ENCODE results near the gene ARHGEF17. TPM values are rescaled to one million over a fixed set of nuclear protein-coding genes. Genes with fewer than 3 reads are reported as not detected.

Gene ARHGEF17
- total and polyA plus RNA-seq, 4 donors: 2.6 to 12.6 (median 5.7) TPM

DNA sequence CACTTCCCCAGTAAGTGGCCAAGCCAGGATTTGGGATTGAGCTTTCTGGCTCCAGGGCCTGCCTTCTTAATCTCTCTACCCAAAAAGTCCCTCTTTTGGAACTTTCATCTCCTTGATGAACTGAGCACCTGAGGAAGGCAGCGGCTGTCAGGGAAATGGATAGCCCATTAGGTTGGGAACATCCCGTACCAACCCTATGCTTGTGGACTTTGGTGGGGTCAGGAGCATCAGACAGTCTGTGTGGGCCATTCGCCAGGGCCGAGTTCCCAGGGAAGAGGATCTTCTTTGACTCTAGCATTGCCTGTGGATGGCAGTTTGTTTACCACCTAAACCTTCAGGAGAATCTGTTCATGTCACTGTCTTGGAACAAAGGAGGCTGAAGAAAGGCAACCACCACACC, 30.2 kb downstream of the ARHGEF17 start:
- no peaks in the 10 kb centered on the region for H3K27me3 ChIP-seq (ENCODE audit: control insufficient read depth in 4 of 4, insufficient read depth in 4 of 4, low read length in 3 of 4)
- no peak overlapping the region for H3K9ac ChIP-seq (ENCODE audit: low read depth in 1 of 2, low read length in 2 of 2)
- no peak overlapping the region for H3K4me3 ChIP-seq (ENCODE audit: low read depth in 1 of 3, low read length in 3 of 3)
- WGBS: 72% methylated on average over 4 of the region's 4 CpGs
- TF ChIP-seq FOXA1 (IDR thresholded peaks at IDR 0.05) (no peak), HNF4A (conservative IDR thresholded peaks at IDR 0.05) (peak in 1 of 2 donors; percentile 12), HNF4G (IDR thresholded peaks at IDR 0.05) (no peak)
- TF ChIP-seq, protein P1, sequence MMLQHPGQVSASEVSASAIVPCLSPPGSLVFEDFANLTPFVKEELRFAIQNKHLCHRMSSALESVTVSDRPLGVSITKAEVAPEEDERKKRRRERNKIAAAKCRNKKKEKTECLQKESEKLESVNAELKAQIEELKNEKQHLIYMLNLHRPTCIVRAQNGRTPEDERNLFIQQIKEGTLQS (IDR thresholded peaks at IDR 0.05): no peak
- TF ChIP-seq, protein P2, sequence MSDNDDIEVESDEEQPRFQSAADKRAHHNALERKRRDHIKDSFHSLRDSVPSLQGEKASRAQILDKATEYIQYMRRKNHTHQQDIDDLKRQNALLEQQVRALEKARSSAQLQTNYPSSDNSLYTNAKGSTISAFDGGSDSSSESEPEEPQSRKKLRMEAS (IDR thresholded peaks at IDR 0.05): no peak
- no peaks in the 10 kb centered on the region for H3K36me3 ChIP-seq (ENCODE audit: control insufficient read depth in 4 of 4, insufficient read depth in 3 of 4, low read depth in 1 of 4, low read length in 3 of 4)
- H3K9me3 ChIP-seq (ENCODE audit: control insufficient read depth in 4 of 4, low read length in 3 of 4): no peaks in the 10 kb centered on the region
- no peak overlapping the region for H3K27ac ChIP-seq (ENCODE audit: low read depth in 1 of 2, low read length in 2 of 2)
- peaks cover 1 to 13% (median 3%) of the 10 kb centered on the region in 4 donors for H3K4me1 ChIP-seq (ENCODE audit: control insufficient read depth in 4 of 4, insufficient read depth in 4 of 4, low read length in 3 of 4)
- DNase-seq (ENCODE audit: low spot score): no peak

DNA sequence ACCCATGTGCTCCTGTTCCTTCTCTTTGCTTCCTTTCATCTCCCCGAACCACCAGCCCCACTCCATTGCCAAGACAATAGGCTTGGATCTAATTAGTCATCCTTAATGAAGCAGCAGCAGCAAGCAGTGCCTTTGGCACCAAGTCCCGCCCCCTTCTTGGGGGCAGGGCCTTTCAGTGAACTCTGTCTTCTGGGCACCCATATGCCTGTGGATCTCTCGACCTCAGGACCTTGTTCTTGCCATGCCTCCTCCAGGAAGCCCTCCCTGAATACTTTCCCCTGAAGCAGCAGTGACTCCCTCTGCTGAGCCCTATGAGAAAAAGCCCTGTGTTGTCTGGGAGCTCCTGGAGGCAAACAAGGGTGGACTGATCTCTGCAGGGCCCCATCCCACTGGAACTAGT, 32.1 kb downstream of the ARHGEF17 start:
- WGBS: 70% methylated on average over 3 of the region's 3 CpGs
- DNase-seq (ENCODE audit: low spot score): no peak
- no peak for TF ChIP-seq TAF1 (conservative IDR thresholded peaks at IDR 0.05)
- TF ChIP-seq, protein P3, sequence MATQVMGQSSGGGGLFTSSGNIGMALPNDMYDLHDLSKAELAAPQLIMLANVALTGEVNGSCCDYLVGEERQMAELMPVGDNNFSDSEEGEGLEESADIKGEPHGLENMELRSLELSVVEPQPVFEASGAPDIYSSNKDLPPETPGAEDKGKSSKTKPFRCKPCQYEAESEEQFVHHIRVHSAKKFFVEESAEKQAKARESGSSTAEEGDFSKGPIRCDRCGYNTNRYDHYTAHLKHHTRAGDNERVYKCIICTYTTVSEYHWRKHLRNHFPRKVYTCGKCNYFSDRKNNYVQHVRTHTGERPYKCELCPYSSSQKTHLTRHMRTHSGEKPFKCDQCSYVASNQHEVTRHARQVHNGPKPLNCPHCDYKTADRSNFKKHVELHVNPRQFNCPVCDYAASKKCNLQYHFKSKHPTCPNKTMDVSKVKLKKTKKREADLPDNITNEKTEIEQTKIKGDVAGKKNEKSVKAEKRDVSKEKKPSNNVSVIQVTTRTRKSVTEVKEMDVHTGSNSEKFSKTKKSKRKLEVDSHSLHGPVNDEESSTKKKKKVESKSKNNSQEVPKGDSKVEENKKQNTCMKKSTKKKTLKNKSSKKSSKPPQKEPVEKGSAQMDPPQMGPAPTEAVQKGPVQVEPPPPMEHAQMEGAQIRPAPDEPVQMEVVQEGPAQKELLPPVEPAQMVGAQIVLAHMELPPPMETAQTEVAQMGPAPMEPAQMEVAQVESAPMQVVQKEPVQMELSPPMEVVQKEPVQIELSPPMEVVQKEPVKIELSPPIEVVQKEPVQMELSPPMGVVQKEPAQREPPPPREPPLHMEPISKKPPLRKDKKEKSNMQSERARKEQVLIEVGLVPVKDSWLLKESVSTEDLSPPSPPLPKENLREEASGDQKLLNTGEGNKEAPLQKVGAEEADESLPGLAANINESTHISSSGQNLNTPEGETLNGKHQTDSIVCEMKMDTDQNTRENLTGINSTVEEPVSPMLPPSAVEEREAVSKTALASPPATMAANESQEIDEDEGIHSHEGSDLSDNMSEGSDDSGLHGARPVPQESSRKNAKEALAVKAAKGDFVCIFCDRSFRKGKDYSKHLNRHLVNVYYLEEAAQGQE (IDR thresholded peaks at IDR 0.05): no peak
- no peak for TF ChIP-seq GABPA (IDR thresholded peaks at IDR 0.05 in 1 of 2, conservative IDR thresholded peaks at IDR 0.05 in 1 of 2)
- no peaks in the 10 kb centered on the region for H3K36me3 ChIP-seq (ENCODE audit: control insufficient read depth in 4 of 4, insufficient read depth in 3 of 4, low read depth in 1 of 4, low read length in 3 of 4)
- peaks cover 2 to 13% (median 3%) of the 10 kb centered on the region in 4 donors for H3K4me1 ChIP-seq (ENCODE audit: control insufficient read depth in 4 of 4, insufficient read depth in 4 of 4, low read length in 3 of 4)
- no peak overlapping the region for H3K4me3 ChIP-seq (ENCODE audit: low read depth in 1 of 3, low read length in 3 of 3)
- H3K9ac ChIP-seq (ENCODE audit: low read depth in 1 of 2, low read length in 2 of 2): no peak overlapping the region
- H3K9me3 ChIP-seq (ENCODE audit: control insufficient read depth in 4 of 4, low read length in 3 of 4): no peaks in the 10 kb centered on the region
- no peaks in the 10 kb centered on the region for H3K27me3 ChIP-seq (ENCODE audit: control insufficient read depth in 4 of 4, insufficient read depth in 4 of 4, low read length in 3 of 4)
- H3K27ac ChIP-seq (ENCODE audit: low read depth in 1 of 2, low read length in 2 of 2): no peak overlapping the region

DNA sequence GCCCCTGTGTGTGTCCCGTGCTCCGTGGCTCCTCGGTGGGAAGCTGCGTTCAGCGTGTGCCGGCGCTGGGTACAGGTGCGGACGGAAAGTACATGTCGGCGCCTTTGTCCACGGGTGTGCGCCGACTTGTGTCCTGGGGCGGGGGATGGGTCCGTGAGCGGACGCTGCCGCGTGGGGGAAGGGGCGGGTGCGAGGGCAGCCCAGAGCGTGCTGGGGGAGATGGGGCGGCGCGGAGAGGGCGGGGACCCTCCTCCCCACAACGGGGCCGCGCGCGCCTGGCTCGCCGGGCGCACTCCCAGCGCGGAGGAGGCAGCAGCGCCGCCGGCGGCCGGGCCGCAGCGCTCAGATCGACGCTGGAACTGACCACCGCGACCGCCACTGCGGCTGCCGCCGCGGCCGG, 34.6 kb downstream of the ARHGEF17 start:
- Histone ChIP-seq H3K9me3 (ENCODE audit: control insufficient read depth in 4 of 4, low read length in 3 of 4) (no peaks in the 10 kb centered on the region), H3K9ac (ENCODE audit: low read depth in 1 of 2, low read length in 2 of 2) (no peak overlapping the region), H3K4me3 (ENCODE audit: low read depth in 1 of 3, low read length in 3 of 3) (peak overlapping the region in 2 of 3 donors; percentile 35 to 39), H3K27me3 (ENCODE audit: control insufficient read depth in 4 of 4, insufficient read depth in 4 of 4, low read length in 3 of 4) (no peaks in the 10 kb centered on the region), H3K36me3 (ENCODE audit: control insufficient read depth in 4 of 4, insufficient read depth in 3 of 4, low read depth in 1 of 4, low read length in 3 of 4) (no peaks in the 10 kb centered on the region), H3K27ac (ENCODE audit: low read depth in 1 of 2, low read length in 2 of 2) (no peak overlapping the region), H3K4me1 (ENCODE audit: control insufficient read depth in 4 of 4, insufficient read depth in 4 of 4, low read length in 3 of 4) (peaks cover 2 to 12% (median 3%) of the 10 kb centered on the region in 4 donors)
- WGBS: 17% methylated on average over 54 of the region's 54 CpGs
- DNase-seq (ENCODE audit: low spot score): no peak
- TF ChIP-seq JUND (IDR thresholded peaks at IDR 0.05): no peak
- TF ChIP-seq SP1 (IDR thresholded peaks at IDR 0.05): no peak
- TF ChIP-seq, protein P3 (IDR thresholded peaks at IDR 0.05): no peak
- TF ChIP-seq, protein P4, sequence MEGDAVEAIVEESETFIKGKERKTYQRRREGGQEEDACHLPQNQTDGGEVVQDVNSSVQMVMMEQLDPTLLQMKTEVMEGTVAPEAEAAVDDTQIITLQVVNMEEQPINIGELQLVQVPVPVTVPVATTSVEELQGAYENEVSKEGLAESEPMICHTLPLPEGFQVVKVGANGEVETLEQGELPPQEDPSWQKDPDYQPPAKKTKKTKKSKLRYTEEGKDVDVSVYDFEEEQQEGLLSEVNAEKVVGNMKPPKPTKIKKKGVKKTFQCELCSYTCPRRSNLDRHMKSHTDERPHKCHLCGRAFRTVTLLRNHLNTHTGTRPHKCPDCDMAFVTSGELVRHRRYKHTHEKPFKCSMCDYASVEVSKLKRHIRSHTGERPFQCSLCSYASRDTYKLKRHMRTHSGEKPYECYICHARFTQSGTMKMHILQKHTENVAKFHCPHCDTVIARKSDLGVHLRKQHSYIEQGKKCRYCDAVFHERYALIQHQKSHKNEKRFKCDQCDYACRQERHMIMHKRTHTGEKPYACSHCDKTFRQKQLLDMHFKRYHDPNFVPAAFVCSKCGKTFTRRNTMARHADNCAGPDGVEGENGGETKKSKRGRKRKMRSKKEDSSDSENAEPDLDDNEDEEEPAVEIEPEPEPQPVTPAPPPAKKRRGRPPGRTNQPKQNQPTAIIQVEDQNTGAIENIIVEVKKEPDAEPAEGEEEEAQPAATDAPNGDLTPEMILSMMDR (IDR thresholded peaks at IDR 0.05; ENCODE audit: low read depth, low read length, missing input control): no peak
- TF ChIP-seq, protein P5, sequence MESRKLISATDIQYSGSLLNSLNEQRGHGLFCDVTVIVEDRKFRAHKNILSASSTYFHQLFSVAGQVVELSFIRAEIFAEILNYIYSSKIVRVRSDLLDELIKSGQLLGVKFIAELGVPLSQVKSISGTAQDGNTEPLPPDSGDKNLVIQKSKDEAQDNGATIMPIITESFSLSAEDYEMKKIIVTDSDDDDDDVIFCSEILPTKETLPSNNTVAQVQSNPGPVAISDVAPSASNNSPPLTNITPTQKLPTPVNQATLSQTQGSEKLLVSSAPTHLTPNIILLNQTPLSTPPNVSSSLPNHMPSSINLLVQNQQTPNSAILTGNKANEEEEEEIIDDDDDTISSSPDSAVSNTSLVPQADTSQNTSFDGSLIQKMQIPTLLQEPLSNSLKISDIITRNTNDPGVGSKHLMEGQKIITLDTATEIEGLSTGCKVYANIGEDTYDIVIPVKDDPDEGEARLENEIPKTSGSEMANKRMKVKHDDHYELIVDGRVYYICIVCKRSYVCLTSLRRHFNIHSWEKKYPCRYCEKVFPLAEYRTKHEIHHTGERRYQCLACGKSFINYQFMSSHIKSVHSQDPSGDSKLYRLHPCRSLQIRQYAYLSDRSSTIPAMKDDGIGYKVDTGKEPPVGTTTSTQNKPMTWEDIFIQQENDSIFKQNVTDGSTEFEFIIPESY (IDR thresholded peaks at IDR 0.05): no peak

All from liver (tissue), 9 donors.